Bronchial epithelial cell (primary cell): ENCODE results near the gene SORBS1. TPM values are rescaled to one million over a fixed set of nuclear protein-coding genes. Genes with fewer than 3 reads are reported as not detected.

Experiments used
- DNase-seq: peaks from one replicate; pipeline ENCODE4 v3.0.0-alpha.2; 2010; ENCODE audit warnings: low read depth
- FAIRE-seq: peaks from 2 replicates; lab custom pipeline; 2011; peaks lifted over from hg19 to GRCh38; lab: Jason Lieb, UNC
- H3K27me3 ChIP-seq: 2 replicates; pipeline ENCODE4 v1.5.1; 2011; ENCODE audit warnings: low read length; ENCODE audit not compliant: control insufficient read depth, insufficient read depth
- H3K36me3 ChIP-seq: 2 replicates; pipeline ENCODE4 v1.5.1; 2011; ENCODE audit warnings: low read length; ENCODE audit not compliant: control insufficient read depth, insufficient read depth
- H3K4me3 ChIP-seq: 2 replicates; pipeline ENCODE4 v1.5.1; 2011; ENCODE audit warnings: mild to moderate bottlenecking, low read depth, low read length, control low read depth
- CTCF ChIP-seq: IDR thresholded peaks from 2 replicates; pipeline ENCODE4 v1.5.1; 2011; ENCODE audit warnings: mild to moderate bottlenecking, moderate library complexity, low read length, control low read depth, inconsistent platforms; ENCODE audit not compliant: insufficient read depth, severe bottlenecking
- total RNA-seq: library from RNA; depleted of rRNA; stranded (reverse); fragments of >200 nt; gene quantifications from 2 replicates; pipeline ENCODE4 v1.2.1, GENCODE V29; 2014

Gene SORBS1
- total RNA-seq, 1 donor from 2014 or later = under 0.01 TPM

- H3K36me3 ChIP-seq = no peaks in the 10 kb centered on the region
- no peak overlapping the region for H3K4me3 ChIP-seq
- no peaks in the 10 kb centered on the region for H3K27me3 ChIP-seq
- FAIRE-seq = no peak
- DNase-seq = no peak
- no peak for TF ChIP-seq CTCF
These were observed 201.7 kb downstream of the SORBS1 start for GRCh38 chr10:95359466-95359865.

- no peak for FAIRE-seq
- H3K27me3 ChIP-seq = no peaks in the 10 kb centered on the region
These were observed 204.8 kb downstream of the SORBS1 start for GRCh38 chr10:95356190-95356955.

GRCh38 chr10:95355301-95355700 lies 205.9 kb downstream of the SORBS1 start:
- H3K27me3 ChIP-seq = no peaks in the 10 kb centered on the region
- FAIRE-seq = no peak
- no peaks in the 10 kb centered on the region for H3K36me3 ChIP-seq
- TF ChIP-seq CTCF = no peak
- DNase-seq = no peak
- no peak overlapping the region for H3K4me3 ChIP-seq

More at GRCh38 chr10:95356190-95356955, 204.8 kb downstream of the SORBS1 start:
- no peak for DNase-seq
- no peak overlapping the region for H3K4me3 ChIP-seq
- TF ChIP-seq CTCF = no peak
- H3K36me3 ChIP-seq = no peaks in the 10 kb centered on the region

GRCh38 chr10:95354110-95354509 lies 207.1 kb downstream of the SORBS1 start:
- Histone ChIP-seq H3K27me3 (no peaks in the 10 kb centered on the region), H3K36me3 (no peaks in the 10 kb centered on the region), H3K4me3 (no peak overlapping the region)
- no peak for DNase-seq
- FAIRE-seq = no peak
- no peak for TF ChIP-seq CTCF

- no peaks in the 10 kb centered on the region for H3K27me3 ChIP-seq
- no peak for DNase-seq
- H3K36me3 ChIP-seq = no peaks in the 10 kb centered on the region
- no peak for FAIRE-seq
- TF ChIP-seq CTCF = no peak
- no peak overlapping the region for H3K4me3 ChIP-seq
These were observed 208.0 kb downstream of the SORBS1 start for GRCh38 chr10:95353123-95353522.
